Lower leg skin (tissue), 4 donors: ENCODE results near the gene SF3B6. TPM values are rescaled to one million over a fixed set of nuclear protein-coding genes. Genes with fewer than 3 reads are reported as not detected.

ENCODE experiments used
- DNase-seq, 2 donors: peaks; one replicate each; pipeline ENCODE4 v3.0.0-alpha.2; 2019; ENCODE audit warnings: low spot score in 2 of 2
- H3K4me3 ChIP-seq: fragments of 200-600 bp; sonication (generic); 2 replicates; pipeline ENCODE4 v1.5.1; 2017; ENCODE audit warnings: mild to moderate bottlenecking, low read depth; ENCODE audit not compliant: poor library complexity, severe bottlenecking
- POLR2A ChIP-seq, 2 donors: fragments of 450-650 bp; IDR thresholded peaks; one replicate each; pipeline ENCODE4 v1.6.1; 2016 to 2017; ENCODE audit warnings: antibody characterized with exemption in 2 of 2, mild to moderate bottlenecking in 1 of 2, moderate library complexity in 1 of 2
- WGBS, 2 donors: methylation state at CpG; one replicate each; pipeline ENCODE4 v1.1.5; 2018; 5-methylcytosine and 5-hydroxymethylcytosine counted together
- intact Hi-C: fragments of 100-400 bp; cut with DNase I; formaldehyde crosslinking; loops from one replicate; pipeline ENCODE4 v1.15.0; 2023; ENCODE audit warnings: low total_unique reads
- total RNA-seq, 4 donors: library from RNA; depleted of rRNA; stranded (reverse); fragments of >200 nt; gene quantifications; one replicate each; pipeline ENCODE4 v1.1.0, GENCODE V29; 2016
- TF ChIP-seq, protein P1 (sequence below), 3 donors: fragments of 450-650 bp; IDR thresholded peaks; one replicate each; pipeline ENCODE4 v1.5.1; 2016; ENCODE audit warnings: antibody characterized with exemption in 3 of 3, mild to moderate bottlenecking in 3 of 3, moderate library complexity in 2 of 3

Gene SF3B6
- total RNA-seq, 4 donors from 2014 or later: 81.3 to 90.8 (median 86.5) TPM

GRCh38 chr2:24065341-24065740 lies 10.8 kb downstream of the SF3B6 start:
- TF ChIP-seq POLR2A (IDR thresholded peaks at IDR 0.05): no peak
- TF ChIP-seq, protein P1, sequence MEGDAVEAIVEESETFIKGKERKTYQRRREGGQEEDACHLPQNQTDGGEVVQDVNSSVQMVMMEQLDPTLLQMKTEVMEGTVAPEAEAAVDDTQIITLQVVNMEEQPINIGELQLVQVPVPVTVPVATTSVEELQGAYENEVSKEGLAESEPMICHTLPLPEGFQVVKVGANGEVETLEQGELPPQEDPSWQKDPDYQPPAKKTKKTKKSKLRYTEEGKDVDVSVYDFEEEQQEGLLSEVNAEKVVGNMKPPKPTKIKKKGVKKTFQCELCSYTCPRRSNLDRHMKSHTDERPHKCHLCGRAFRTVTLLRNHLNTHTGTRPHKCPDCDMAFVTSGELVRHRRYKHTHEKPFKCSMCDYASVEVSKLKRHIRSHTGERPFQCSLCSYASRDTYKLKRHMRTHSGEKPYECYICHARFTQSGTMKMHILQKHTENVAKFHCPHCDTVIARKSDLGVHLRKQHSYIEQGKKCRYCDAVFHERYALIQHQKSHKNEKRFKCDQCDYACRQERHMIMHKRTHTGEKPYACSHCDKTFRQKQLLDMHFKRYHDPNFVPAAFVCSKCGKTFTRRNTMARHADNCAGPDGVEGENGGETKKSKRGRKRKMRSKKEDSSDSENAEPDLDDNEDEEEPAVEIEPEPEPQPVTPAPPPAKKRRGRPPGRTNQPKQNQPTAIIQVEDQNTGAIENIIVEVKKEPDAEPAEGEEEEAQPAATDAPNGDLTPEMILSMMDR (IDR thresholded peaks at IDR 0.05): no peak
- WGBS, 2 donors: 75 to 82% methylated on average over 2 of the region's 2 CpGs
- H3K4me3 ChIP-seq: no peak overlapping the region
- intact Hi-C loops: no loop called here
- no peak for DNase-seq

DNA sequence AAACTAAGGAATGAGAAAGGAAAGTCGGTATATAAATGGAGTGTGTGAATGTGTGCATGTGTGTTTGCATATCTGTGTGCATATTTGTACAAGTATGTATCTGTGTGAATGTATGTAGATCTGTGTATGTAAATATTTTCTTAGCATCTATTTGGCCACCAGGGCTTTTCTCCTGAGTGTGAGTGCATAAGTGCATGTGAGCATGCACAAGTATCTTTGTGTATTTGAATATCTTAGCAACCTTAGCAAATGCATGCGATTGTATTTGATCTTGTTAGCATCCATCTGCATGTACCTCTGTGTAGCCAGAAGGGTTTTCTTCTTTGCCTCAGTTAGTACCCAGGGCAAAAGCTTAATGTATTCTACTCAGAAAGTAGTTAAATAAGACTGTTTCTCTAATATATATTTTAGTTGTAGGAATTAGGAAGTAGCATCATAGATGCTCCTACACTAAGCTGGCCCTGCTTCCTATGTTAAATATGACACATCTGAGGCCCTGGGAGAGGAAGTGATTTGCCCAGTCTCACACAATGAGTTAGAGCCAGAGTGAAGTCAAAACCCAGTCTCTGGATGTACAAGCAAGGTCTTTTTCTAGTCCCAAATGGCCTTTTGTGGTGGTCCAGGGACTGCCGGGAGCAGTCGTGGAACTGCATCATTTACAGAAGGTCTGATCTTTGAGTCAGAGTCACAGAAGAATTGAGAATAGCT lies 17.4 kb downstream of the SF3B6 start:
- intact Hi-C loops: no loop called here
- no peak overlapping the region for H3K4me3 ChIP-seq
- 87 to 96% methylated on average over 4 of the region's 4 CpGs for WGBS, 2 donors
- TF ChIP-seq, protein P1 (IDR thresholded peaks at IDR 0.05): no peak
- no peak for TF ChIP-seq POLR2A (IDR thresholded peaks at IDR 0.05)
- no peak for DNase-seq

DNA sequence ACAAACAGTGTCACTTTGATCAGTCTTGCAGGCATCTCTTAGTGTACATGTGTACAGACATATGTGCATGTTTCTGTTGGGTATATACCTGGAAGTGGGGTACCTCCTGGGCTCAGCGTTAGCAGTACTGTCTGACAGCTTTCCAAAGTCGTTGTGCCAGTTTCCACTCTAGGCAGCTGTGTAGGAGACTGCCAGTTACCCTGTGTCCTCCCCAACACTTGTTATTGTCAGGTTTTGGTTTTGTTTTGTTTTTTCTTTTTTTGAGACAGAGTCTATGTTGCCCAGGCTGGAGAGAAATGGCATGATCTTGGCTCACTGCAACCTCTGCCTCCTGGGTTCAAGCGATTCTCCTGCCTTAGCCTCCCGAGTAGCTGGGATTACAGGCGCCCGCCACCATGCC lies 20.4 kb downstream of the SF3B6 start:
- 95% methylated on average over 6 of the region's 6 CpGs for WGBS, 2 donors
- intact Hi-C loops: no loop called here
- DNase-seq: no peak
- no peak overlapping the region for H3K4me3 ChIP-seq
- no peak for TF ChIP-seq POLR2A (IDR thresholded peaks at IDR 0.05)
- TF ChIP-seq, protein P1 (IDR thresholded peaks at IDR 0.05): no peak

- intact Hi-C loops: no loop called here
- H3K4me3 ChIP-seq: no peak overlapping the region
- TF ChIP-seq POLR2A (IDR thresholded peaks at IDR 0.05): no peak
- 82 to 85% methylated on average over 8 of the region's 8 CpGs for WGBS, 2 donors
- DNase-seq: no peak
These were observed 21.6 kb downstream of the SF3B6 start for GRCh38 chr2:24054366-24055010.

DNA sequence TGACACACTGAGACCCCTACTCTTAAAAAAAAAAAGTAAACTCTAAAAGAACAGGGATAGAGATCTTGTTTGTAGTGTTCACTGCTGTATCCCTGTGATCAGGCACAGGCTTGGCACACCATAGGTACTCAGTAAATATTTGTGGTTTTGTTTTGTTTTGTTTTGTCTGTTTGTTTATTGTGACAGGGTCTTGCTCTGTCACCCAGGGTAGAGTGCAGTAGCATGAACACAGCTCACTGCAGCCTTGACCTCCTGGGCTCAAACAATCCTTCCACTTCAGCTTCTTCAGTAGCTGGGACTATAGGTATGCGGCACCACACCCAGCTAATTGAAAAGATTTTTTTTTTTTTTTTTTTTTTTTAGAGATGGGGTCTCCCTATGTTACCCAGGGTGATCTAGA lies 23.2 kb downstream of the SF3B6 start:
- TF ChIP-seq, protein P1 (IDR thresholded peaks at IDR 0.05): no peak
- no peak for TF ChIP-seq POLR2A (IDR thresholded peaks at IDR 0.05)
- DNase-seq: no peak
- WGBS, 2 donors: 95 to 100% methylated on average over 1 of the region's 1 CpG
- no peak overlapping the region for H3K4me3 ChIP-seq
- intact Hi-C loops: no loop called here

GRCh38 chr2:24051833-24052232 lies 24.3 kb downstream of the SF3B6 start:
- no peak overlapping the region for H3K4me3 ChIP-seq
- TF ChIP-seq, protein P1 (IDR thresholded peaks at IDR 0.05): no peak
- no peak for TF ChIP-seq POLR2A (IDR thresholded peaks at IDR 0.05)
- no peak for DNase-seq
- intact Hi-C loops: no loop called here
- WGBS, 2 donors: 75 to 81% methylated on average over 8 of the region's 8 CpGs
